Raji (cell line): ENCODE results near the gene EPAS1.

Source experiments
- POLR2A ChIP-seq: IDR thresholded peaks from 2 replicates; pipeline ENCODE4 v1.6.1; 2011; ENCODE audit warnings: low read depth, low read length, control low read depth; ENCODE audit not compliant: insufficient read depth

EPAS1 gene

DNA sequence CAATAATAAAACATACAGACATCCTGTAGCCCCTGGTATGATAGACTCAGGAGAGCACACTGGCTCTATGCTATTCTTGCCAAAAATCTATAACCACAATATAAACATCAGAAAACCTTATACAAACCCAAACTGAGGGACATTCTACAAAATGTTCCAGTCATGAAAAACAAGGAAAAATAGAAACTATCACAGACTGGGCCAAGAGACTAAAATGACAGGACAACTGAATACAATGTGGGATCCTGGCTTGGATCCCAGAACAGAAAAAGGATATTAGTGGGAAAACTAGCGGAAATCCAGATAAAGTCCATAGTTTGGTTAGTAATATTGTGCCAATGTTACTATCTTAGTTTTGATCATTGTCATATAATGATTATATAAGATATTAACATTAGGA, 29.6 kb upstream of the EPAS1 start:
- no peak for TF ChIP-seq POLR2A

DNA sequence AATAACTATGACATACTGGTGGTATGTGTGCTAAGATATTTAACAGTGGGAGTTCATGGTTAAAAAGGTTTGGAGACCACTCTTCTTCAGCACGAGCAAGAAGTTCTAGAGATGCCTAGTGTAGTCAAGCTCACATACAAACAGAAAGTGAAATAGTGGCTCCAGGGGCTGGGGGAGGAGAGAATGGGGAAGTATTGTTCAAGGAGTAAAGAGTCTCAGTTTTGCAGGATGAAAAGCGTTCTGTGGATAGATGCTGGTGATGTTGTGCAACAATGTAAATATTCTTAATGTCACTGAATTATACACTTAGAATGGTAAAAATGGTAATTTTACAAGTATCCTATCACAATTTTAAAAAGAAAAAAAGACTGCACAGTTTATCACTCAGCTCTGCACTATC, 29.0 kb upstream of the EPAS1 start:
- TF ChIP-seq POLR2A = no peak

DNA sequence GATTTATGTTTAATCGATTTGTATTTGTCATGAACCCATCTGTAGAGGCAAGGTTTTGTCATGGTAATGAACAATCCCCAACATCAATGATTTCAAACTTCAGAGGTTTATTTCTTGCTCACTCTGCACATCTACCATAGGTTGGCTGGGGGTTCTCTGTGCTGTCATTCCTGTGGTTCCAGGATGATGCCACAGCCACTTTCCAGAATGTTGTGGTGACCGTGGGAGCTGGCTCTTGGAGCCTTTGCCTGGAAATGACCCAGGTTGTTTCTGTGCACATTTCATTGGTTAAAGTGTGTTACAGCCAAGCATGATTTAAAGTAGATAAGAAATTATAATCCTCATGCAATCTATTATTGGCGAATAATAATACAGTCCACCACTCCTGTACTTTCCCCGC, 28.2 kb upstream of the EPAS1 start:
- TF ChIP-seq POLR2A = no peak

DNA sequence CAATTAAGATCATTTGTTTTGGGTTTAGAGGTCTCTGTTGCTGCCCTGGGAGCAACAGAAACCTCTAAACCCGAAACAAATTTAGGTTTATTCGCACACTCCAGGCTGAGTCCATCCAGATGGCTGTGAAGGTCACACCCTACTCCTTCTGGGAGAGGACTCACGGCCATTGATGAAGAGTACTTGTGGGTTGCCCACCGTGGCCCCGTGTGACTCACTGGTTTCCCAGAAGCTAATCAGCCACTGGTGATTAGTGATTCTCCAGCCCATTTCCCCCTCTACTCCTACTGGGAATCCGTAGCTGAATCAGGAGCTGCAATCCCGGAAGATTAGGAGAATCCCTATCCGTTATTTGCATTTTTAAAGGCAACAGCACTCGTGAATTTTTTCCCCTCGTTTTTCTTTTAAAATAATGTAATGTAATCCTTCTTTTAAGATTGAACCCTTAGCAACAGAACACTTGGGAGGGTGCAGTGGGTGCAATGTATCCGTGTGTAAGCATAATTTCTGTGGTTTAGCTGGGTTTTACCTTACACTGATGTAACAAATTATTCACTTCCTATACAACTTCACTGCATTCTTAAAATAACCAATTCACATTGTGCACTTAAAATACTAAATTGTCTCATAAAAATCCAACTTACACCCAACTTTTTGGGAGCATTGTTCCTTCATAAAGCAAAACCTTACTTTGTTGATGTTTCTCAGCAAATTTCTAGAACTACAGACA, 27.5 kb upstream of the EPAS1 start:
- TF ChIP-seq POLR2A = no peak

DNA sequence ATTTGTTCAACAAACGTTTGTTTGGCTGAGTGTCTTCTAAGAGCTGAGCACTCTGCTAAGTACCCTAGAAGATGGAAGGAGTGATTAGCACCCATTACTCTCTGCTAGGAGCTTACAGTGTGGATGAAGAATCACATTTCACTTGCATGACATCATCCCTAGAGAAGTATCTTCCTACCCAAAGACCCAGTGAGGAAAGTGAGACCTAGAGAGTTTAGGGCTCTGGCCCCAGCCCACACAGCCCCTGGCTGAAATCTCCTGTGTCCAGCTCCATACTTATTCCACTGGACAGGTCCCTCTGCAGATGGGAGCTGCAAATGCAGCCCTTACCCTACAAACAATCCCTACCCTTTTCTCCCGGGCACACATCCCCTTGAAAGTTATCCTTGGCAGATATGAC, 26.8 kb upstream of the EPAS1 start:
- TF ChIP-seq POLR2A = no peak

DNA sequence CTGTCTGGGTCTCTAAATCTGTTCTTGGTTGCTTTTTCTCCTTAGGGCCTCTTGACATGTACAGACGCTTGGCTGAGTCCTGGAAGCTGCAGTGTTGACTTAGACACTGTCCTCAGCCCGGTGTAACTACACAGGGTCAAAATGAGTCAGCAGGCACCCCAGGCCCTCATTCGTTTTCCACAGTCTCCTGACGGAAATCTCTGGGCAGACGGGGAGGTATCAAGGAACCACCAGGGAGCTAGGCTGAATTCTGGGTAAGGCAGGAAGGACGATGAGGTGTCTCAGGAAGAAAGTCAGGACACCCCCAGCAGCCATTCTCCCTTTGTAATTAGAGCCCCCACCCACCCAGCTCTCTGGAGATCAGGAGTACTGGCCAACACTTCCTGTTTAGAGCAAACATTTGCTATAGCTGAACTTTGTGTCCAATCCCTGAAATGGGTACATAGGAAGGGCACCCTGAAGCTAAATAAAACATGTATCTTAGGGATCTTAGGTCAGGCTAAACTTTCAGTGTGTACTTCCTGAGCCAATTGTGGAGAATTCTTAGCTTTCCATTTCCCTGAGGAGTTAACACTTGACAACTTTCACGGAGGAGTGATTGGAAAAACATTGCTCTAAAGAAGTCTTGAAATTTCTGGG, 23.9 kb upstream of the EPAS1 start:
- TF ChIP-seq POLR2A = no peak

DNA sequence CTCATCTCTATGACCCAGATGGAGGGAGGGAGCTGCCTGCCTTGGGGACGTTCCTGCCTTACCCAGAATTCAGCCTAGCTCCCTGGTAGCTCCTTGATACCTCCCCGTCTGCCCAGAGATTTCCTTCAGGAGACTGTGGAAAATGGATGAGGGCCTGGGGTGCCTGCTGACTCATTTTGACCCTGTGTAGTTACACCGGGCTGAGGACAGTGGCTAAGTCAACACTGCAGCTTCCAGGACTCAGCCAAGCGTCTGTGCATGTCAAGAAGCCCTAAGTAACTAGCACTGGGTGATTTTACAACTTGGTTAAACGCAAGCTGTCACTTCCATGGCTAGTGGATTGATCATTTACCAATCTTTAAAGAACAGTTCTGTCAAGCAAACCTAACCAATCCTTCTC, 23.3 kb upstream of the EPAS1 start:
- no peak for TF ChIP-seq POLR2A

DNA sequence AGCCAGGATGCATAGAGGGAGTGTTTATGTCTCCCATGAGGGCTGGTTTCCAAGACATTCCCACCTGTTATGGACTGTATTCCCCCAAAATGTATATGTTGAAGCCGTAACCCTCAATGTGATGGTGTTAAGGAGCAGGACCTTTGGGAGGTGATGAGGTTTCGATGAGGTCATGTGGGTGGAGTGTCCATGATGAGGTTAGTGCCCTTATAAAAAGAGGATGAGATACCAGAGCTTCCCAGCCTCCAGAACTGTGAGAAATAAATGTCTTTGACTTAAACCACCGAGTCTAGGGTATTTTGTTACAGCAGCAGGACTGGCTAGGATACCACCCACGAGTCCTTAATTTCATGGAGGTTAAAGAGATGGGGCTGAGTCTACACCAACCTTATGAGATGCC, 22.6 kb upstream of the EPAS1 start:
- no peak for TF ChIP-seq POLR2A

DNA sequence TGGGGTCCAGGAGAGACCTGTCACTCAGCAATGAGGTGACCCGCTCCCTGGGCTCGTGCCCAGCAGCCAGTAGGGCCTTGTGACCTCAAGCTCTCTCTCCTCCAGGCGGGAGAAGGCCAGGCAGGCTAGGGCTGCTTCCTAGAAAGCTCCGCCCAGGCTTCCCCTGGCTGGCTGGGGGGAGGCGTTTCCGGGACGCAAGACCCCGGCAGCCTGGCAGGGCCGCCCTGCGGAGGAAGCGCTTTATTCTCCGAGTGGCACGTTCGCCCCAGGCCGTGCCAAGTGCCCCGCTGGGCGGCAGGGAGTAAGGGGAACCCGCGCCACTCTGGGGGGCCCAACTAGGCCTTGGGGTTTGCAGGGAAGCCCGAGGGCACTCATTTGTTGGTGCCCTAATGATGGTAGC, 21.2 kb upstream of the EPAS1 start:
- TF ChIP-seq POLR2A = no peak

DNA sequence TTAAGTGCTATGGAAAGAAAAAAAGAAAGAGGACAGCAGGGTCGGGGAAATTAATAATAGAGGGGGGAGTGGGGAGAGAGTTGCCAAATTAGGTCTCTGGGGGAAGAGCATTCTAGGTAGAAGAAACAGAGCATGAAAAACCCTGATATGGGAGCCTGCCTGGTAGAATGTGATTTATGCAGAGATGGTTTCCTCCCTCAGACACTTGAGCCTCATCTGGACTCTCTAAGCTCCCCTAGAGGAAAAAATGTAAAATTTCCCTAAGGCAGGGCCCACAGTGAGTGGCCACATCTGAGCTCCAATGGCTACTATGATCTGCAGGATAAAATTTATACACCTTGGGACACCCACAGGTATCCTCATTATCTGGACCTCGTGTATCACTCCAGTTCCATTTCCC, 20.6 kb upstream of the EPAS1 start:
- TF ChIP-seq POLR2A = no peak

DNA sequence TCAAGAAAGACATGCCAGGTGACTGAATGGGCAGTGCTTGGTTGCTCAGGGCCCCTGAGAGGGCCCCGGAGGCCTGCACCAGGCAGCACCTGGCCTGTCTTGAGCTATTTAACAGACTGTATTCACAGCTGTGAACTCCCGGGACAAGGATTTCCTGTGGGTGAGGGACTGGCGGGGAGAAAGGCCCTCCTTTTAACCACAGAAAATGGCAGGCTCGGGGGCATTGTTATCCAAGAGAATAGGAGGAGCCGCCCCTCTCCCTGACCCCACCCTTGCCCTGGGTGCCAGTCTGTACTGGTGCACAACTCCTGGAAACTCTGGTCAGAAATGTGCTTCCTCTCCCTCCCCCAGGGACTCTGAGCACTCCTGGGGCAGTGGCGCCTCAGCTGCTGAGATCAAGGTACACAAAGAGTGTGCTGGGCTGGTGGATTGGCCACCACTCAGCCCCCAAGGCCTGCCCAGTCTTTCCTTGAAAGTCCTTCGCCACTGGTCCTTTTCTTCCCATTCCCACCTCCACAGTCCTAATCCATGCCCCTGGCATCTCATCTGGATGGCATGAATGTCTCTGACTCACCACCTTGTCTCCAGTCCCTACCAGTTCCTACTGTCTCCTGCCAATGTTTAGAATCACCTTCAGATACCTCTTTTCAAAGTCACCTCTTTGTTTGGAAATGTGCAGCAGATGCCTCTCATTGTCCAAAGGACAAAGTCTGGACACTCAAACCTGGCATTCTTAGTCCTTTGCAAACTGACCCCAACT, 19.6 kb upstream of the EPAS1 start:
- no peak for TF ChIP-seq POLR2A

DNA sequence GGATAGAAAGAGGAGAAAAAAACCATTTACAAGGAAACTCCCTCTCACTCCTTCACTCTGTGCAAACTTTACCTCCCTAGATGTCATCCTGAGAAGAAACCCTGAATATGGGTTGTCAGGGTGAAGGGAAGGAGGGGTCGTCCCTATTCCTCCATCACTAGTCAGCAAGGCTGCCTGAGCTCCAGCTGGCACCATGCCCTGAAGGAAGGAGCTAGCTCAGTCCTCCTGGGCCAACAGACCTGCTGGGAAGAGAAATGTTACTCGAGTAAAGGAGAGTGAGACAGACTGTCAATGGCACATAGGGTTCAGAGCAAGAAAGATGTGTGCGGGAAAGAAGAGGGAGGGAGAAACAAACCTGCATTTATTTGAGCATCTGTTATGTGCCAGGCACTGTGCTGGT, 18.3 kb upstream of the EPAS1 start:
- TF ChIP-seq POLR2A = no peak

DNA sequence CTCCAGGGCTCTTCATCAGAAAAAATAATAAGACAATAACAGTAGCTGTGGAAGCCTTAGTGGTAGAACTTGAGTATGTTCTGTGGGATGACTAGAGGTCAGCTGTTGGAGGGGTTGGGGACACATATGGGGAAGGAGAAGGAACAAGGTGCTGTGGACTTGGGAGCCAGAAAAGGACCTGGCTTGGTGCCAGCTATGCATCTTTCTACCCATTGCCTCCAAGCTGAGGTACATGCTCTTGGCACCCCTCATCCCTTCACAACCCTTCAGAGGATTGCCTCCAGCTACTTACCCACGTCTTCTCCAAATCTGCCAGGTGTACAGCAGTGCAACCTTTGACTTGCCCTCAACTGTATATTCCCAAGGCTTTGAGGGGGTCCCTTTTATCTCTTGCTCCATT, 15.3 kb upstream of the EPAS1 start:
- TF ChIP-seq POLR2A = no peak

DNA sequence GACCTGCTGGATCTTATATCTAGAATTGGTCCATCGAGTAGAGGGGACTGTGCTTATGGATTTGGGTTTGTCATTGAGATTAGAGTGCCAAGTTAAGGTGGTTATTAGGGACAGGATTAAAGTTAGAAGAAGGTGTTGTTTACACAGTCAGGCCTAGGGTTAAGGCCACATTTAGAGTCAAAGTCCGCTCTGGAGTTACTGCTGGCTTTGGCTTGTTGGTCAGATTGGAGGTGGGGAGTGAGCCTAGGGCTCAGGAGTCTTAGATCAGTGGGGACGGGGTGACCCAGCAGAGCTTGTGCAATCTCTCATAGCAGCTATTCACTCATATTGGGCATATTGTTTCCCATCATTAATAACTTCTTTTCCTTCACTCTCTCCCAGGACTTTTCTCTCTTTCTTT, 13.5 kb upstream of the EPAS1 start:
- TF ChIP-seq POLR2A = no peak

DNA sequence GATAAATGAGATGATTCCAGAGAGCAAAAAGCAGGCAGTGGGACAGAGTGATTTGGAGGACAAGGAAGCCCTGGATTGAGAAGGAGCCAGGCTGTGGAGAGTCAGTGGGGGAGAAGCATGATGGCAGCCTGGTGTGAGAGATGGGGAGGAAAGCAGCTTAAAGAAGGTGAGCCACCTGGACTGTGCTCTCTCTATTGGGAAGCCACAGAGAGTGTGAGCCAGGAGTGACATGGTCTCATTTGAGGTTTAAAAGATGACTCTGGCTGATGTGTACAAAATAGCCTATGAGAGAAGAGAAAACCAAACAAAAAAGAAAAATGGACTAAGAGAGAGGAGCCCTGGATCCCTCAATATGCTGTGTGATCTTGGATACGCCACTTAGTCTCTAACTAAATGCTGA, 12.9 kb upstream of the EPAS1 start:
- TF ChIP-seq POLR2A = no peak

DNA sequence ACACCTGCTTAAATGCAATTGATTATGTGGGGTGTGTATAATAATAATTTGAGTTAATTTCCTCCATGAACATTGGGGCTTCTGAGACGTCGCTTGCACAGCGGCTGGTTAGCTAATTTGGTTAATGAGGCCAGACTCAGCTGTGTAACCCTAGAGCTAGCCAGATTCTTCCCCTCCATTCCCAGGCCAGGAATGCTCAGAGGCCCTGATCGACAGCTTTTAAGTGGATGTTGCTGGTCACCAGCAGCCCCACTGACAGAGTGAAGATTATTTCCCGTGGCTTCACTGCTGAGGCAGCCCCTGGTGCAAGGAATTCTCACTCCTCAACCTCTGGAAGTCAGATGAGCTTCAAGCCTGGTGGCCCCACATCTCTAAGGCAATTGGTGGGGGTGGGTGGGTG, 12.4 kb upstream of the EPAS1 start:
- TF ChIP-seq POLR2A = no peak
